ENCODE results near the gene PMM2.

DNA sequence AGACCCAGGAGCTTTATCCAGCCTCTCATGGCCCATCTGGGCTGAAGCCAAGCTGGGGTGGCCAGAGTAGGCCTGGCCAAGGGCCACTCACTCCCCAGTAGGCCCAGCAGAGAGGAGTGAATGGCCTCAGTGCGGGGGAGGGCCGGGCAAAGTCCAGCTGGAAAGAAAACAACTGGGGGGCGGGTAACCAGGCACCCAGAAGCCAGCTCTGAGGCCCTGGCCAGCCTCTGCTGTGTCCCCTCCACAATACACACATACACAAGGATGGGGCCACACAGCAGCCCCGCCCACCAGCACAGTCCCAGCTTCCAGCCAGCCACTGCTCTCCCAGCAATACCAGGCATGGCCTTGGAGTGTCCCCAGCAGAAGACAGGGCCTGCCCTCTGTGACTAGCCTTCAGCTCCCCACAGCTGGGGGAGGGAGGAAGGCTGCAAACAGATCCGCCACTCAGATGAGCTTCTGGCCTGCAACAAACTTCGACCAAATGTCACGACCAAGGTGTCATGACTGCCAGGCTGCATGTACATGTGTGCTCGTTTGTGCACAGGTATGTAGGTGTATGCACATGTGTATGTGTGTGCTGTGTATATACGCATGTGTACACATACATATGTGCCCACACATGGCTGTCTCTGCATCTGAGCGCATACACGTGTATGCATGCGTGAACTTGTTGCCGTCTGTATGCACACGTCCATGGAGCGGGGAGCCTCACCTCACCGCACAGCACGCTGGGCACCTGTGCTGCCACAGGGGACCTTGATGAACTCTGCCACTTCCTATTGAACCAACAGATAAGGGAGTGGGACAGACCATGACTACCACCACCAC is 66.2 kb downstream of the PMM2 start:
- TF ChIP-seq, protein P1, sequence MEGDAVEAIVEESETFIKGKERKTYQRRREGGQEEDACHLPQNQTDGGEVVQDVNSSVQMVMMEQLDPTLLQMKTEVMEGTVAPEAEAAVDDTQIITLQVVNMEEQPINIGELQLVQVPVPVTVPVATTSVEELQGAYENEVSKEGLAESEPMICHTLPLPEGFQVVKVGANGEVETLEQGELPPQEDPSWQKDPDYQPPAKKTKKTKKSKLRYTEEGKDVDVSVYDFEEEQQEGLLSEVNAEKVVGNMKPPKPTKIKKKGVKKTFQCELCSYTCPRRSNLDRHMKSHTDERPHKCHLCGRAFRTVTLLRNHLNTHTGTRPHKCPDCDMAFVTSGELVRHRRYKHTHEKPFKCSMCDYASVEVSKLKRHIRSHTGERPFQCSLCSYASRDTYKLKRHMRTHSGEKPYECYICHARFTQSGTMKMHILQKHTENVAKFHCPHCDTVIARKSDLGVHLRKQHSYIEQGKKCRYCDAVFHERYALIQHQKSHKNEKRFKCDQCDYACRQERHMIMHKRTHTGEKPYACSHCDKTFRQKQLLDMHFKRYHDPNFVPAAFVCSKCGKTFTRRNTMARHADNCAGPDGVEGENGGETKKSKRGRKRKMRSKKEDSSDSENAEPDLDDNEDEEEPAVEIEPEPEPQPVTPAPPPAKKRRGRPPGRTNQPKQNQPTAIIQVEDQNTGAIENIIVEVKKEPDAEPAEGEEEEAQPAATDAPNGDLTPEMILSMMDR (conservative IDR thresholded peaks at IDR 0.05; ENCODE audit: low read depth in 2 of 2): peak in 1 of 2 experiments; percentile 23; a peak in 2 of 4 replicates
- TF ChIP-seq POLR2AphosphoS5 (IDR thresholded peaks at IDR 0.05; ENCODE audit: low read depth) (peak; percentile 28; the same call in 1 of the 2 replicates), EZH2 (IDR thresholded peaks at IDR 0.05; ENCODE audit: low read depth, unreplicated experiment) (no peak), EZH2phosphoT487 (IDR thresholded peaks at IDR 0.05; ENCODE audit: unreplicated experiment) (no peak), STAT1 (IDR thresholded peaks at IDR 0.05; ENCODE audit: unreplicated experiment) (no peak), NANOG (IDR thresholded peaks at IDR 0.05; ENCODE audit: borderline replicate concordance) (no peak), CREB1 (CRISPR knock-in tag; IDR thresholded peaks at IDR 0.05; ENCODE audit: low read depth) (no peak)
- TF ChIP-seq, protein P2, sequence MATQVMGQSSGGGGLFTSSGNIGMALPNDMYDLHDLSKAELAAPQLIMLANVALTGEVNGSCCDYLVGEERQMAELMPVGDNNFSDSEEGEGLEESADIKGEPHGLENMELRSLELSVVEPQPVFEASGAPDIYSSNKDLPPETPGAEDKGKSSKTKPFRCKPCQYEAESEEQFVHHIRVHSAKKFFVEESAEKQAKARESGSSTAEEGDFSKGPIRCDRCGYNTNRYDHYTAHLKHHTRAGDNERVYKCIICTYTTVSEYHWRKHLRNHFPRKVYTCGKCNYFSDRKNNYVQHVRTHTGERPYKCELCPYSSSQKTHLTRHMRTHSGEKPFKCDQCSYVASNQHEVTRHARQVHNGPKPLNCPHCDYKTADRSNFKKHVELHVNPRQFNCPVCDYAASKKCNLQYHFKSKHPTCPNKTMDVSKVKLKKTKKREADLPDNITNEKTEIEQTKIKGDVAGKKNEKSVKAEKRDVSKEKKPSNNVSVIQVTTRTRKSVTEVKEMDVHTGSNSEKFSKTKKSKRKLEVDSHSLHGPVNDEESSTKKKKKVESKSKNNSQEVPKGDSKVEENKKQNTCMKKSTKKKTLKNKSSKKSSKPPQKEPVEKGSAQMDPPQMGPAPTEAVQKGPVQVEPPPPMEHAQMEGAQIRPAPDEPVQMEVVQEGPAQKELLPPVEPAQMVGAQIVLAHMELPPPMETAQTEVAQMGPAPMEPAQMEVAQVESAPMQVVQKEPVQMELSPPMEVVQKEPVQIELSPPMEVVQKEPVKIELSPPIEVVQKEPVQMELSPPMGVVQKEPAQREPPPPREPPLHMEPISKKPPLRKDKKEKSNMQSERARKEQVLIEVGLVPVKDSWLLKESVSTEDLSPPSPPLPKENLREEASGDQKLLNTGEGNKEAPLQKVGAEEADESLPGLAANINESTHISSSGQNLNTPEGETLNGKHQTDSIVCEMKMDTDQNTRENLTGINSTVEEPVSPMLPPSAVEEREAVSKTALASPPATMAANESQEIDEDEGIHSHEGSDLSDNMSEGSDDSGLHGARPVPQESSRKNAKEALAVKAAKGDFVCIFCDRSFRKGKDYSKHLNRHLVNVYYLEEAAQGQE (IDR thresholded peaks at IDR 0.05; ENCODE audit: unreplicated experiment): no peak
- TF ChIP-seq, protein P3, sequence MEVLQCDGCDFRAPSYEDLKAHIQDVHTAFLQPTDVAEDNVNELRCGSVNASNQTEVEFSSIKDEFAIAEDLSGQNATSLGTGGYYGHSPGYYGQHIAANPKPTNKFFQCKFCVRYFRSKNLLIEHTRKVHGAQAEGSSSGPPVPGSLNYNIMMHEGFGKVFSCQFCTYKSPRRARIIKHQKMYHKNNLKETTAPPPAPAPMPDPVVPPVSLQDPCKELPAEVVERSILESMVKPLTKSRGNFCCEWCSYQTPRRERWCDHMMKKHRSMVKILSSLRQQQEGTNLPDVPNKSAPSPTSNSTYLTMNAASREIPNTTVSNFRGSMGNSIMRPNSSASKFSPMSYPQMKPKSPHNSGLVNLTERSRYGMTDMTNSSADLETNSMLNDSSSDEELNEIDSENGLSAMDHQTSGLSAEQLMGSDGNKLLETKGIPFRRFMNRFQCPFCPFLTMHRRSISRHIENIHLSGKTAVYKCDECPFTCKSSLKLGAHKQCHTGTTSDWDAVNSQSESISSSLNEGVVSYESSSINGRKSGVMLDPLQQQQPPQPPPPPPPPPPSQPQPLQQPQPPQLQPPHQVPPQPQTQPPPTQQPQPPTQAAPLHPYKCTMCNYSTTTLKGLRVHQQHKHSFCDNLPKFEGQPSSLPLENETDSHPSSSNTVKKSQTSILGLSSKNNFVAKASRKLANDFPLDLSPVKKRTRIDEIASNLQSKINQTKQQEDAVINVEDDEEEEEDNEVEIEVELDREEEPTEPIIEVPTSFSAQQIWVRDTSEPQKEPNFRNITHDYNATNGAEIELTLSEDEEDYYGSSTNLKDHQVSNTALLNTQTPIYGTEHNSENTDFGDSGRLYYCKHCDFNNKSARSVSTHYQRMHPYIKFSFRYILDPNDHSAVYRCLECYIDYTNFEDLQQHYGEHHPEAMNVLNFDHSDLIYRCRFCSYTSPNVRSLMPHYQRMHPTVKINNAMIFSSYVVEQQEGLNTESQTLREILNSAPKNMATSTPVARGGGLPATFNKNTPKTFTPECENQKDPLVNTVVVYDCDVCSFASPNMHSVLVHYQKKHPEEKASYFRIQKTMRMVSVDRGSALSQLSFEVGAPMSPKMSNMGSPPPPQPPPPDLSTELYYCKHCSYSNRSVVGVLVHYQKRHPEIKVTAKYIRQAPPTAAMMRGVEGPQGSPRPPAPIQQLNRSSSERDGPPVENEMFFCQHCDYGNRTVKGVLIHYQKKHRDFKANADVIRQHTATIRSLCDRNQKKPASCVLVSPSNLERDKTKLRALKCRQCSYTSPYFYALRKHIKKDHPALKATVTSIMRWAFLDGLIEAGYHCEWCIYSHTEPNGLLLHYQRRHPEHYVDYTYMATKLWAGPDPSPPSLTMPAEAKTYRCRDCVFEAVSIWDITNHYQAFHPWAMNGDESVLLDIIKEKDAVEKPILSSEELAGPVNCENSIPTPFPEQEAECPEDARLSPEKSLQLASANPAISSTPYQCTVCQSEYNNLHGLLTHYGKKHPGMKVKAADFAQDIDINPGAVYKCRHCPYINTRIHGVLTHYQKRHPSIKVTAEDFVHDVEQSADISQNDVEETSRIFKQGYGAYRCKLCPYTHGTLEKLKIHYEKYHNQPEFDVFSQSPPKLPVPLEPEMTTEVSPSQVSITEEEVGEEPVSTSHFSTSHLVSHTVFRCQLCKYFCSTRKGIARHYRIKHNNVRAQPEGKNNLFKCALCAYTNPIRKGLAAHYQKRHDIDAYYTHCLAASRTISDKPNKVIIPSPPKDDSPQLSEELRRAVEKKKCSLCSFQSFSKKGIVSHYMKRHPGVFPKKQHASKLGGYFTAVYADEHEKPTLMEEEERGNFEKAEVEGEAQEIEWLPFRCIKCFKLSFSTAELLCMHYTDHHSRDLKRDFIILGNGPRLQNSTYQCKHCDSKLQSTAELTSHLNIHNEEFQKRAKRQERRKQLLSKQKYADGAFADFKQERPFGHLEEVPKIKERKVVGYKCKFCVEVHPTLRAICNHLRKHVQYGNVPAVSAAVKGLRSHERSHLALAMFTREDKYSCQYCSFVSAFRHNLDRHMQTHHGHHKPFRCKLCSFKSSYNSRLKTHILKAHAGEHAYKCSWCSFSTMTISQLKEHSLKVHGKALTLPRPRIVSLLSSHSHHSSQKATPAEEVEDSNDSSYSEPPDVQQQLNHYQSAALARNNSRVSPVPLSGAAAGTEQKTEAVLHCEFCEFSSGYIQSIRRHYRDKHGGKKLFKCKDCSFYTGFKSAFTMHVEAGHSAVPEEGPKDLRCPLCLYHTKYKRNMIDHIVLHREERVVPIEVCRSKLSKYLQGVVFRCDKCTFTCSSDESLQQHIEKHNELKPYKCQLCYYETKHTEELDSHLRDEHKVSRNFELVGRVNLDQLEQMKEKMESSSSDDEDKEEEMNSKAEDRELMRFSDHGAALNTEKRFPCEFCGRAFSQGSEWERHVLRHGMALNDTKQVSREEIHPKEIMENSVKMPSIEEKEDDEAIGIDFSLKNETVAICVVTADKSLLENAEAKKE (CRISPR knock-in tag; IDR thresholded peaks at IDR 0.05): no peak
- TF ChIP-seq, protein P4, sequence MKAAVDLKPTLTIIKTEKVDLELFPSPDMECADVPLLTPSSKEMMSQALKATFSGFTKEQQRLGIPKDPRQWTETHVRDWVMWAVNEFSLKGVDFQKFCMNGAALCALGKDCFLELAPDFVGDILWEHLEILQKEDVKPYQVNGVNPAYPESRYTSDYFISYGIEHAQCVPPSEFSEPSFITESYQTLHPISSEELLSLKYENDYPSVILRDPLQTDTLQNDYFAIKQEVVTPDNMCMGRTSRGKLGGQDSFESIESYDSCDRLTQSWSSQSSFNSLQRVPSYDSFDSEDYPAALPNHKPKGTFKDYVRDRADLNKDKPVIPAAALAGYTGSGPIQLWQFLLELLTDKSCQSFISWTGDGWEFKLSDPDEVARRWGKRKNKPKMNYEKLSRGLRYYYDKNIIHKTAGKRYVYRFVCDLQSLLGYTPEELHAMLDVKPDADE (IDR thresholded peaks at IDR 0.05): no peak
